HUES6 (cell line): ENCODE data around the gene RAB6B.

Experiments used
- H3K27ac ChIP-seq: 2 replicates; pipeline ENCODE4 v1.7.0; 2013; ENCODE audit warnings: low read depth, mild to moderate bottlenecking, low read length, inconsistent platforms
- H3K27me3 ChIP-seq: 2 replicates; pipeline ENCODE4 v1.6.1; 2013; ENCODE audit warnings: low read length; ENCODE audit not compliant: control insufficient read depth, insufficient read depth
- H3K36me3 ChIP-seq: 2 replicates; pipeline ENCODE4 v1.6.1; 2013; ENCODE audit warnings: low read length; ENCODE audit not compliant: control insufficient read depth, insufficient read depth
- H3K4me1 ChIP-seq: 2 replicates; pipeline ENCODE4 v1.6.1; 2013; ENCODE audit warnings: low read length; ENCODE audit not compliant: control insufficient read depth, insufficient read depth
- H3K4me3 ChIP-seq: 2 replicates; pipeline ENCODE4 v1.5.1; 2013; ENCODE audit warnings: low read depth, low read length
- H3K9ac ChIP-seq: one replicate; pipeline ENCODE4 v1.6.1; 2013; ENCODE audit warnings: mild to moderate bottlenecking, low read length
- H3K9me3 ChIP-seq: 2 replicates; pipeline ENCODE4 v1.6.1; 2013; ENCODE audit warnings: low read depth, low read length; ENCODE audit not compliant: control insufficient read depth, insufficient read depth

RAB6B gene

DNA sequence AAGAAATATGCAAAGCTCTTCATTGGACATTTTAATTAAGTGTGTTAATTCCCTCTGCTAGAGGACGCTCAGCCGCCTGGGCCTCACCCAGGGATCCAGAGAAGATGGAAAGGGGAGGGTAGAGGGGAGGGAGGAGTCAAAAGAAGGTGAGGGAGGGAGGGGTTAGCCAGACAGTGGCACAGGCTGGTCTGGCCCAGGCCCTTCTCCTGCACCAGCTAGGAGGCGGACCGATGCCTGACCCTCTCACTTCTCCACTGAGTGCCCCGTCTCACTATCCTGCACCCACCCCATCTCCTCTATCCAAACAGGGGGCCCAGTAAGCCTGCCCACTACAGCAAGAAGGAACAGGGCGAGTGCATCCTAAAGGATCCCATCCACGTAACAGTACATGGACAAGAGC, 22.9 kb downstream of the RAB6B start:
- Histone ChIP-seq H3K9ac (no peak overlapping the region), H3K4me3 (no peak overlapping the region), H3K27me3 (no peaks in the 10 kb centered on the region), H3K36me3 (no peaks in the 10 kb centered on the region), H3K4me1 (peaks cover 11% of the 10 kb centered on the region), H3K9me3 (no peaks in the 10 kb centered on the region), H3K27ac (no peak overlapping the region)

DNA sequence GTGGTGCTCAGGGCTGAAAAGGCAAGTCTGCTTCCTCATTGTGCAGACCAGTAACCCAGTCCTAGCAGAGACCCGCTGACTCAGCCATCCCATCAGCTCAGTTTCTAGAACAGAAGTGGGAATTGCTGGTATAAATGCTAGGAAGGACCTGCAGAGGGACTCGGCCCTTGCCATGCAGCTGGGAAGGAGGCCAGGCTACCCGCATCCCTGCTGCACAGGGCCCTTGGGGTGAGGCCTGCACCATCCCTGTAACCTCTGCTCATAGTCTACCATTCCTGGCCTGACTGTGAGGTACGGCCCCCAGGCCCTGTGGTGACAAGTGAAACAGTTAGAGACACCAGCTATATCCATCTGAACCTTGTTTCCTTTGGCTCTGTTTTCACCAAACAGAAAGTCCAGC, 23.5 kb downstream of the RAB6B start:
- Histone ChIP-seq H3K27me3 (no peaks in the 10 kb centered on the region), H3K9ac (no peak overlapping the region), H3K36me3 (no peaks in the 10 kb centered on the region), H3K4me3 (no peak overlapping the region), H3K27ac (no peak overlapping the region), H3K9me3 (no peaks in the 10 kb centered on the region), H3K4me1 (peaks cover 11% of the 10 kb centered on the region)

DNA sequence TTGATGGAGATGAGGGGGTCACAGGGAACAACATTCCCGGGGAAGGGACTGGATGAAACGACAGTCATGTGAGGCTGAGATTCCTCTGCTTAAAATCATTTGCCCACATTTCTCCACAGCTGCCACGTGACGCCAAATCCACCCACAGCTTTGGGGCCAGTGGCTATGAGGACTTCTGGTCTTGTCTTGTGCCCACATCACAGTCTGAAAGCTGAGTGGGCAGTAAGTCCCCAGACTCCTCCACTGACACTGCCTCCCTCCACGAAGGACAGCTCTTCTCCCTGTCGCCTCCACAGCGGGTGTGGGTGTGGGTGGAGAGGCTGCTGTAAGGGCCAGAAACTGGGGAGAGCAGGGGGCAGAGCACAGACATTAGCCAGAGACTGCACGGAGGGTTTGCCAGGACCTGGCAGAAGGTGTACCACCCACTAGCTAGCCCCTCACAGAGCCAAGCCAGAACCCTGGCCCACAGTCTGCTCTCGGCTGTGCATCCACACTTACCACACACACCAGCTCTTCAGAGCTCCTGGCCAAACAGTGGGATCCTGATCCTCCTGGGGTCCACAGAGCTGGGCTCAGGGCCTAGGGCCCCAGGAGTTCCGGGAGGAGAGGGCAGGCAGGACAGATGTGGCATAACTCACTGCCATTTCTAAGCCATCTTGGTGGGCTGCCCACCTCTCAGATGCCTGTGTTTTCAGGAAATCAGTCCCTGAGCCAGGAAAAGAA, 24.2 kb downstream of the RAB6B start:
- H3K4me1 ChIP-seq = peaks cover 11% of the 10 kb centered on the region
- no peak overlapping the region for H3K27ac ChIP-seq
- no peaks in the 10 kb centered on the region for H3K9me3 ChIP-seq
- H3K27me3 ChIP-seq = no peaks in the 10 kb centered on the region
- no peaks in the 10 kb centered on the region for H3K36me3 ChIP-seq
- no peak overlapping the region for H3K9ac ChIP-seq
- H3K4me3 ChIP-seq = no peak overlapping the region

DNA sequence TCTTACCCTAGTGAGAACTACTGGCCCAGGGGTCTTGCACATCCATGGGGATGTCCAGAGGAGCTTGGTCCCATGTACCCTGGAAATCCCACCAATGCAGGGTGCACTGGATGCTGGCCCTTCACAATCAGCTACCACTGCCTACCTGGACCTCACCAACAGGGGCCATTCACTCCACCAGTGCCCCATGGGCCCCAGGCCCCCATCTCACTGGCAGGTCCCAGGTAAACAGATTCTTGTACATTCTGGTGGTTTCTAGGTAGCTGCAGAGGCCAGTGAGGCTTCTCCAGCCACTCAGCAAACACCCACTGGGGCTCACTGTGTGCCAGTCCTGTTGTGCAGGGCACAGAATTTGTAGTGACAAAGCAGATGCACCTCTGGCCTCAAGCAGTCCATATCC, 24.9 kb downstream of the RAB6B start:
- Histone ChIP-seq H3K4me1 (peaks cover 11% of the 10 kb centered on the region), H3K9ac (no peak overlapping the region), H3K27me3 (no peaks in the 10 kb centered on the region), H3K9me3 (no peaks in the 10 kb centered on the region), H3K4me3 (no peak overlapping the region), H3K27ac (no peak overlapping the region), H3K36me3 (no peaks in the 10 kb centered on the region)

DNA sequence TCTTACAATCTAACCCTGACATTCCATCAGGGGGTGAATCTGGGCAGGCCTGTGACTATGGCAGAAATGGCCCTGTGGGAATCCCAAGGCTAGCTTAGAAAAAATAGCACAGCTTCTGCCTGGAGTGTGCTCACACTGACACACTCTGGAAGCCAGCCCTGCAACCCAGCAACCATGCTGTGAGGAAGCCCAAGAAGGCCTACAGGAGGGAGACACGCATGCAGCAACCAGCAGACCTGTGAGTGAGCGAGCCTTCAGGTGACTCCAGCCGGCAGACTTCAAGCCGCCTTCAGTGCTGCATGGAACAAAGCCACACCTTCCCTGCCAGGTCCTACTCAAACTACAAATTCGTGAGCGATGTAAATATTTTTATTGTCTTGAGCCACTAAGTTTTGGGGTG, 26.1 kb downstream of the RAB6B start:
- Histone ChIP-seq H3K27me3 (no peaks in the 10 kb centered on the region), H3K4me3 (no peak overlapping the region), H3K36me3 (no peaks in the 10 kb centered on the region), H3K9ac (no peak overlapping the region), H3K4me1 (peaks cover 11% of the 10 kb centered on the region), H3K9me3 (no peaks in the 10 kb centered on the region), H3K27ac (no peak overlapping the region)

DNA sequence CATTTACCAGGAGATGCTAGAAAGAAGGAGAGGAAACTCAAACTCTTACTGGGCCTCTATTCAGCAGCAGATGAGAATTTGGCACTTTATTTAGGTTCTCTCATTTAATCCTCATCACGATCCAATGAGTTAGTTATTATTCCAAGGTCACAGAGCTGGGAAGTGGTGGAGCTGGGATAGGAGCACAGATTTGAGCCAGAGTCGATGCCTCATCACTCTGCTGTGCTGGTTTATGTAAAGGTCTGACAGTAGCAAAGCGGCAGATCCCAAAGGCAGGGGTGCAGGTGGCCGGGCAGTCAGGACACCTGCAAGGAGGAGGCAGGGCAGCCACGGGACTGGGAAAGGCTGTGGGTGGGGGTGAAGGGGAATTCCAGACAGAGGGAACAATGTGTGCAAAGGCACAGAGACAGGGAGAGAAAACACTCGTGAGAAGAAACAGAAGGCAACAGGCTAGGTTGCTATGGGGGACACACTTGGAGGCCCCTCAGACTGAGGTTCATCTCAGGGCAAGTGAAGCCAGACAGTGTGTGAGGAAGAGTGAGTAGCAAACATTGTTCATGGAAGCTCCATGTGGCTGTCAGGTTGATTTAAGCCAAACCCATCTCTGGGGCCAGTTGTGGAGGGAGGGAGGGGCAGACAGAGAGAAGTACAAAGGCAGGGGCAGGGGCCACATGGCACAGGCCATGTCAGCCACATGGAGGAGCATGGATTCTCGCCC, 26.8 kb downstream of the RAB6B start:
- Histone ChIP-seq H3K4me3 (no peak overlapping the region), H3K9me3 (no peaks in the 10 kb centered on the region), H3K9ac (no peak overlapping the region), H3K36me3 (no peaks in the 10 kb centered on the region), H3K4me1 (peaks cover 11% of the 10 kb centered on the region), H3K27ac (no peak overlapping the region), H3K27me3 (no peaks in the 10 kb centered on the region)

DNA sequence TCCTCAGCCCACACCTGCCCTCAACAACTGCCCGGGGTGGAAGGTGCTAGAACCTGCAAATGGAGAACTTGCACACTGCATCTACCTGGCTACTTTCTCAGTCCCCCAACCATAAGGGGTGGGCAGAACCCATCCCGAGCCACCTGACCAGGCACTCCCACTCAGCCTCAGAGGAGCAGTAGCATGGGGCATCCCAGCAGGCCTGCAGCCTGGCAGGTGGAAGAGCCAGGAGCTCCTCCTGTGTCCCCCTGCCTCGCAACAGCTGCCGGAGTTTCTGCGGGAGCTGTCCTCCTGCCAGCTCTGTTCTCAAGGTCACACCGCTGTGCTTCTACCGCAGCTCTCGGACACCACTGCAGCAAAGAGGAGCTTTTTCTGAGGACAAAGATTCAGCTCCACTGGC, 27.5 kb downstream of the RAB6B start:
- Histone ChIP-seq H3K27me3 (no peaks in the 10 kb centered on the region), H3K9me3 (no peaks in the 10 kb centered on the region), H3K27ac (no peak overlapping the region), H3K4me3 (no peak overlapping the region), H3K4me1 (peaks cover 10% of the 10 kb centered on the region), H3K9ac (no peak overlapping the region), H3K36me3 (no peaks in the 10 kb centered on the region)

DNA sequence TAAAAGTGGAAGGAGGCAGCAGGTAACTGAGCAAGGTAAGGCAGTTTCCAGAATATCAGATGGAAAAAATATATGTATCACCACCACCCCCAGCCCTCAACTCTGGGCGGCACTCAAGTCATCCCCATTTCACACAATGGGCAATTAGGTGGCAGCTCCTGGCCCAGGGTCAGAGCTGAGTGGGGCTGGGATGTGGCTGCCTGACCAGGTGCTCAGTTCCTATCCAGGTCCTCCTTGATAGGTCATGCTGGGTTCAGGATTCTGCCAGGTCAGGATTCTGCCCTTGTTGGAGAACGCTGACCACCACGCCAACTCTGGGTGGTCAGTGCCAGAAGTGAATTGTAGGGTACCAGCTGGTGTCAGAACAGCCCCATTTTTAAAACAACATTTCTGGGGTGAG, 29.5 kb downstream of the RAB6B start:
- H3K36me3 ChIP-seq = no peaks in the 10 kb centered on the region
- no peak overlapping the region for H3K9ac ChIP-seq
- H3K4me1 ChIP-seq = no peaks in the 10 kb centered on the region
- no peaks in the 10 kb centered on the region for H3K27me3 ChIP-seq
- H3K9me3 ChIP-seq = no peaks in the 10 kb centered on the region
- H3K27ac ChIP-seq = no peak overlapping the region
- H3K4me3 ChIP-seq = no peak overlapping the region

DNA sequence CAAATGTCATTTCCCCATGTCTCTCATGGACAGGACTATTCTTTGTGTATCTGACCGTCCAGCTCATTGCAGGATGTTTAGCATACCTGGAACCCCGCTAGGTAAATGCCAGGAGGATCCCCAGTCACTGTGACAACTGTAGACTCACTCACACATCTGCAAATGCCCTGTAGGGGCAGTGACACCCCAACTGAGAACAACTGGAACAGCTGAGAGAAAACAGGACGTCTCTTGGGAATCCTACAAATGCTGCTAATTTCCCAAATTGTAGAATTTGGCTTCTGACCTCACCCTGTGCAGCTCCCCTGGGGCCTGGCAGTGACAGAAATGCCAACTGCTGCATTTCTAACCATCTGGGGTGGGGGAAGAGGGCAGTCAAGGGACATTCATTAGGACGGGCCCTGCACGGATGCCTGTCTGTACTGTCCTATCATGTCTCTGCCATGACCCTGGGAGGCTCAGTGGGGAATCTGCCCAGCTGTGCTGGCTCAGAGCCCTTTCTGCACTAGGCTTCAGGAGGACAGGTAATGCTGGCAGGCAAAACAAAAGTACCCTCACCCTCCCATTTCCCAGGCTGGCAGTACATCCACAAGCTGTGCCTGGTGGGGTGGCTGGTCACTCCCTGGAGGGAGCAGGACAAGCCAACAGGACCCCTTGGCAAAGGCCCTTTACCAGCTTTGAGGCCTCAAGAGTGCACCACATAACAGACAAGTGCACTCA, 30.4 kb downstream of the RAB6B start:
- no peaks in the 10 kb centered on the region for H3K9me3 ChIP-seq

DNA sequence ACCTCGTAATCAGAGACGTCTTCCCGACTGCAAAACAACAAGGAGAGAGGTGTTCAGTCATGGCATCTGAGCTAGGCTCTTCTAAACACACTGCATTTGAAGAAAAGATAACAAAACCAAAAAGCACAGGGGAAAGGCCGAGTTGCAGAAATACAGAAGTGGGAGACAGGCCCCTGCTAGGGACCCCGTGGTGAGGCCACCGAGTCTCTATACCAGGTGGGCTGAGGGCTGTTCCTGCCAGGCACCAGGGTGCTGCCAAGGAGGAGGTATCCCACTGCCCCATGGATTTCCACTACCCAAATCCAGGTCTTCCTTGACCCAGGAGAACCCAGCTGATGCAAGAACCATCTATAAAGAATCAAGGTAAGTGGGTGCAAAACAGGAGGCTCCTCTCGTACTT, 31.1 kb downstream of the RAB6B start:
- no peak overlapping the region for H3K9ac ChIP-seq
- H3K4me1 ChIP-seq = peaks cover 7% of the 10 kb centered on the region

More for the DNA sequence above, 30.4 kb downstream of the RAB6B start:
- no peak overlapping the region for H3K4me3 ChIP-seq
- no peaks in the 10 kb centered on the region for H3K36me3 ChIP-seq
- no peaks in the 10 kb centered on the region for H3K27me3 ChIP-seq
- no peak overlapping the region for H3K9ac ChIP-seq
- H3K4me1 ChIP-seq = peaks cover 6% of the 10 kb centered on the region
- H3K27ac ChIP-seq = no peak overlapping the region

DNA sequence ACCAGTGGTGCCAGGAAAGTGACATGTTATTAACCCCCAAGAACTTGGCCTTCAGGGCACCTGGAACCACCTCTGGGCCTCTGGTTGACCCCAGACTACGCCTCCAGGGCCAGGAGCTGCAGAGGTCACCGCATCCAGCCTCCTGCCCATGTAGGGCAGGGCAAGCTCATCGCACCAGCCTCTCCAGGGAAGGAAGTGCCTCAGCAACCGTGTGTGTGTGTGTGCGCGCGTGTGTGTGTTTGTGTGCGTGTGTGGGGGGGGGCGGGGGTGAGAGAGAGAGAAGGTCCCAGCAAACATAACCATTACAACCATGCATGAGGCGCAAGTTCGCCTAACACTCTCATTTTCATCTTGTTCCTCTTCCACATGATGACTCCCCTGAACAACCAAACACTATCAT, 31.8 kb downstream of the RAB6B start:
- H3K9ac ChIP-seq = no peak overlapping the region
- no peak overlapping the region for H3K4me3 ChIP-seq
- no peaks in the 10 kb centered on the region for H3K36me3 ChIP-seq
- H3K9me3 ChIP-seq = no peaks in the 10 kb centered on the region
- no peak overlapping the region for H3K27ac ChIP-seq
- peaks cover 7% of the 10 kb centered on the region for H3K4me1 ChIP-seq
- H3K27me3 ChIP-seq = no peaks in the 10 kb centered on the region

More for the DNA sequence above, 31.1 kb downstream of the RAB6B start:
- Histone ChIP-seq H3K27ac (no peak overlapping the region), H3K4me3 (no peak overlapping the region), H3K9me3 (no peaks in the 10 kb centered on the region), H3K36me3 (no peaks in the 10 kb centered on the region), H3K27me3 (no peaks in the 10 kb centered on the region)
